Measurements from ENCODE around the gene HRH2.
"Not testable (repeated sequence)": the region's sequence is repeated elsewhere in the genome, so short reads cannot be mapped to it uniquely, and the experiment has no call there.

HRH2 gene

GRCh38 chr5:175649967-175650366 is 7.9 kb upstream of the HRH2 start:
- DNase-seq, result no peak

GRCh38 chr5:175650430-175651205 is 7.3 kb upstream of the HRH2 start:
- DNase-seq, result not testable (repeated sequence)

GRCh38 chr5:175652741-175653663 is 4.9 kb upstream of the HRH2 start:
- DNase-seq, result peak; percentile 88

- no peak for DNase-seq
Measured at GRCh38 chr5:175653763-175654162, 4.1 kb upstream of the HRH2 start.

- DNase-seq, result no peak
Measured at GRCh38 chr5:175654339-175654738, 3.5 kb upstream of the HRH2 start.

GRCh38 chr5:175654807-175655206 is 3.1 kb upstream of the HRH2 start:
- peak; percentile 41 for DNase-seq

GRCh38 chr5:175655411-175655810 is 2.5 kb upstream of the HRH2 start:
- no peak for DNase-seq

GRCh38 chr5:175656966-175657365 is 905 bp upstream of the HRH2 start:
- no peak for DNase-seq

GRCh38 chr5:175658299-175659145 is 651 bp downstream of the HRH2 start:
- peak; percentile 59 for DNase-seq

- DNase-seq, result peak; percentile 33
Measured at GRCh38 chr5:175659546-175660253, 1.8 kb downstream of the HRH2 start.

GRCh38 chr5:175663186-175664184 is 5.6 kb downstream of the HRH2 start:
- no peak for DNase-seq

- no peak for DNase-seq
Measured at GRCh38 chr5:175664723-175665122, 6.9 kb downstream of the HRH2 start.

- no peak for DNase-seq
Measured at GRCh38 chr5:175666216-175666615, 8.3 kb downstream of the HRH2 start.

- DNase-seq, result no peak
Measured at GRCh38 chr5:175668006-175668405, 10.1 kb downstream of the HRH2 start.

- DNase-seq, result no peak
Measured at GRCh38 chr5:175670372-175670771, 12.5 kb downstream of the HRH2 start.

GRCh38 chr5:175671013-175671412 is 13.1 kb downstream of the HRH2 start:
- DNase-seq, result no peak

GRCh38 chr5:175672976-175673648 is 15.2 kb downstream of the HRH2 start:
- DNase-seq, result no peak

GRCh38 chr5:175674731-175675346 is 17.0 kb downstream of the HRH2 start:
- no peak for DNase-seq

- no peak for DNase-seq
Measured at GRCh38 chr5:175675873-175676272, 18.0 kb downstream of the HRH2 start.

GRCh38 chr5:175677571-175677970 is 19.7 kb downstream of the HRH2 start:
- DNase-seq, result no peak

Data from stimulated activated CD4-positive, alpha-beta T cell treated with anti-CD3 and anti-CD28 coated beads, Interleukin-15, amount 100 ng/mL, for 24 hours (primary cell).